HG02678 (cell line): Measurements from ENCODE around the gene CIAPIN1.

Source experiments
- ATAC-seq: cut with Tn5 transposase; IDR thresholded peaks from one replicate; pipeline ENCODE4 v1.9.1; 2021; ENCODE audit warnings: mild to moderate bottlenecking, moderate library complexity; ENCODE audit not compliant: unreplicated experiment

Gene CIAPIN1

GRCh38 chr16:57476546-57477410 is 29.6 kb upstream of the CIAPIN1 start:
- ATAC-seq = no peak

GRCh38 chr16:57475711-57476339 is 28.6 kb upstream of the CIAPIN1 start:
- ATAC-seq = peak; percentile 93

- ATAC-seq = no peak
Measured at GRCh38 chr16:57474671-57475661, 27.8 kb upstream of the CIAPIN1 start.

GRCh38 chr16:57473906-57474305 is 26.7 kb upstream of the CIAPIN1 start:
- ATAC-seq = no peak

- ATAC-seq = no peak
Measured at GRCh38 chr16:57473176-57473840, 26.1 kb upstream of the CIAPIN1 start.

- ATAC-seq = no peak
Measured at GRCh38 chr16:57472665-57473060, 25.5 kb upstream of the CIAPIN1 start.

GRCh38 chr16:57471852-57472664 is 24.9 kb upstream of the CIAPIN1 start:
- no peak for ATAC-seq

GRCh38 chr16:57471209-57471608 is 24.0 kb upstream of the CIAPIN1 start:
- ATAC-seq = no peak

- ATAC-seq = no peak
Measured at GRCh38 chr16:57470711-57471110, 23.5 kb upstream of the CIAPIN1 start.

GRCh38 chr16:57469917-57470470 is 22.8 kb upstream of the CIAPIN1 start:
- no peak for ATAC-seq

- ATAC-seq = no peak
Measured at GRCh38 chr16:57469046-57469445, 21.9 kb upstream of the CIAPIN1 start.

- ATAC-seq = no peak
Measured at GRCh38 chr16:57468346-57468745, 21.2 kb upstream of the CIAPIN1 start.

- ATAC-seq = no peak
Measured at GRCh38 chr16:57464523-57464922, 17.3 kb upstream of the CIAPIN1 start.

- ATAC-seq = peak; percentile 19
Measured at GRCh38 chr16:57462978-57463362, 15.8 kb upstream of the CIAPIN1 start.

- peak; percentile 90 for ATAC-seq
Measured at GRCh38 chr16:57462209-57462977, 15.2 kb upstream of the CIAPIN1 start, which contains the start of gene POLR2C. Gene POLR2C, plus strand, starts transcription at chr16:57462679. Its CDS starts 46 bp downstream, at chr16:57462725.

- ATAC-seq = no peak
Measured at GRCh38 chr16:57452021-57452420, 4.8 kb upstream of the CIAPIN1 start.

GRCh38 chr16:57446531-57447185 is 527 bp downstream of the CIAPIN1 start:
- peak; percentile 26 for ATAC-seq

- no peak for ATAC-seq
Measured at GRCh38 chr16:57445510-57445909, 1.7 kb downstream of the CIAPIN1 start.
